CD1c-positive myeloid dendritic cell (primary cell): ENCODE results near the gene RNASE11.
"Not testable (repeated sequence)": the region's sequence is repeated elsewhere in the genome, so short reads cannot be mapped to it uniquely, and the experiment has no call there.

Experiments used
- DNase-seq: peaks from one replicate; pipeline ENCODE4 v3.0.0-alpha.2; 2016; ENCODE audit errors: extremely low spot score

Gene RNASE11

DNA sequence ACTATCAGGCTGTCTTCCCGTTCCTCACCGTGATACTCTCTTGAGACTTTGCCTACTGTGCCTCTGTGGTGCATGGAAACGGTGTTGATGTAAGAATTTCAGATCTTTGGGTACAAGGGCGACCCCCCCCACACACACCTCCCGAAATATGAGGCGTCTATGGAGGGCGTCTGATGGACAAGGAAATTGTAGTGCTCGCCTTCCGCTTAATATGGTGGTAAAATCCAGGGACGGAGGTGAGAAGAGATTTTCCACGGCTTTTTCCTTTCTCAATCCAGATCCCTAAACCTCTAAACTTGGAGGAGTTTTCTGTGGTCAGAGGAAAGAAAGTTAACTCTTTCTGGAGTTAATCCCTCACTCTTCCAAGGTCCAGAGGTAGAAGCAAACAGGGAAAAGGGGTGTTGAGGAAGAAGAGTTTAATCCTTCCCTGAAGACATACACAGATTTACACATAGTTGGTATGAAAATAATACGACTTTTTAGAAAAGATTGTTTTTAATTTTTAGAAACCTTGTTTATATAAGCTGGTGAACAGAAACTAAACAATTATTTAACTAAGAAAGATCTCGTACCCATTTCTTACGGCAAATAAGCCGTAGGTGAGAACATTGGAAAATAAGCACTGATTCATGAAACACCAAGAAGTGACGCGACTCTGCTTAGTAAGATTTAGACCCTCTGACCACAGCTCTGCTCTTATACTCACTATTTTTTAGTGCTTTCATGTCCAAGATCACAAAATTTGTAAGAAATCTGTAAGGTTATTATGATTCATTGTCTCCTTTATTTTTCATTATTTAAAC lies 26.4 kb upstream of the RNASE11 start:
- DNase-seq = no peak

DNA sequence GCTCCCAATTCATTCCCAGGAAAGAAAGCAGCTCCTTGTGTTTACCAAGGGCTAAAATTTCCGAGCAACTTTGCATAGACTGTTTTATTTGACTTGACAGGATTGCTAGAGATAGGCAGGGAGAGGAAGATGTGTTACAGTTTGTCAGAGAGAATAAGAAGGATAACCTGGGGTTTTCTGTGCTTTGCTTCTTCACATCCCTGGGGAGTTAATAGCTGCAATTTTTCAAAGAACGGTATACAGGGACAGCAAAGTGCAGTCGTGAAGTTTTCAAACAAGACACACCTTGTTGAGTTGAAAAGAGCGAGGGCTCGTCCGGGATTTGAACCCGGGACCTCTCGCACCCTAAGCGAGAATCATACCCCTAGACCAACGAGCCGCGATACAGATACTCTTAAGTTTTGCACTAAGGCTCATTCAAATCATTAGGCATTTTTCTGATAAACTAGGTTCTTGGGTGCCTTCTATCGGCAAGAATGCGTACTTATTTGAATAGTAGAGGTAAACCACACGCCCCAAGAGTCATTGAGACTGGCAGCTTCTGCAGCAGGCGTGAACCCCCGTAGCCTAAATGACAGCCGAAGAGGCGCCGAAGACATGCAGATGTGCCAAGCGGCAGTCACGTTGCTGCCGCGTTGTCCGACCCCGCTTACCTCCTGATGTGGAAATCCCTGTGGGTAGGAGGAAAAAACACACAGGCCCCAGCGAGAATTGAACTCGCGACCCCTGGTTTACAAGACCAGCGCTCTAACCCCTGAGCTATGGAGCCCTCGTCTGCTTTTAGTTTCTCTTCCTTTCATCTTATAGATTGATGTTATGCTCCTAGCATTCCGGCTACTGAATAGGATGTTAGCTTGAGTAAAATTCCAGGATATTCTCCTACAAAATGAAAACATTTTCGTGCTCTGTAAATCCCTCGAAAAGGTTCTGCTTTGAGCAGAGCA lies 25.6 kb upstream of the RNASE11 start:
- peak; percentile 89 for DNase-seq

DNA sequence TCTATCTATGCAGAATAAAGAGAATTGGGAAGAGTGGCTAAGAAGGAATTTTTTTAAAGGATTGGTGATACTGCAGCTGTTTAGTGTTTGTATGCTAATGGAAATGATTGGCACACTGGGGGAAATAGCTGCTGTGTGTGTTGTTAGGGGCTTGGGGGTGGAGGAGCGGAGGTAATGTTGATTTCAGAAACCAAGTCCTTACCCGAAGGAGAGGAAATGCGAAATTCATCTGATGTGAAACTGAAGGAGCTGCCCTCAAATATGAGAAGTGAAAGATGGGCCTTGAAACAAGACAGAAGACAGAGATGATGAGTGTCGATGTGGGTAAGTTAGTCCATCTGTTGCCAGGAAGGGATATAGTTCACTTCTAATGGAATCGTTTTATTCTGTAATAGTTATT lies 24.6 kb upstream of the RNASE11 start:
- DNase-seq = peak; percentile 76

DNA sequence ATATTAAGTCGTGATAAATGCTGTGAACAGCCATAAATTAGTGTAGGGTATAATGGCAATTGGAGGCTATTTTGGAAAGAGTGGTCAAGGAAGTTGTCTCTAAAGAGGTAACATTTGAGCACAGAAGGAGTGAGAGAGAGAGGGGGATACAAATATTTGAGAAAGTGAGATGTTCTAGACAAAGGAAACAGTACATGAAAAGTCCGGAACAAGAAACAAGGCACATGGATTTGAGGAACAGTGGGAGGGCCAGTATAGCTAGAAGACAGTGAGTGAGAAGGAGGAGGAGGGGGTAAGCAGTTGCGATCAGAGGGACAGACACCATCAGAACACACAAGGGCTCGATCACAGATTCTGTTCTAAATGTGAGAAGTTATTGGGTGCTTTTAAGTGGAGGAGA lies 23.5 kb upstream of the RNASE11 start:
- no peak for DNase-seq

DNA sequence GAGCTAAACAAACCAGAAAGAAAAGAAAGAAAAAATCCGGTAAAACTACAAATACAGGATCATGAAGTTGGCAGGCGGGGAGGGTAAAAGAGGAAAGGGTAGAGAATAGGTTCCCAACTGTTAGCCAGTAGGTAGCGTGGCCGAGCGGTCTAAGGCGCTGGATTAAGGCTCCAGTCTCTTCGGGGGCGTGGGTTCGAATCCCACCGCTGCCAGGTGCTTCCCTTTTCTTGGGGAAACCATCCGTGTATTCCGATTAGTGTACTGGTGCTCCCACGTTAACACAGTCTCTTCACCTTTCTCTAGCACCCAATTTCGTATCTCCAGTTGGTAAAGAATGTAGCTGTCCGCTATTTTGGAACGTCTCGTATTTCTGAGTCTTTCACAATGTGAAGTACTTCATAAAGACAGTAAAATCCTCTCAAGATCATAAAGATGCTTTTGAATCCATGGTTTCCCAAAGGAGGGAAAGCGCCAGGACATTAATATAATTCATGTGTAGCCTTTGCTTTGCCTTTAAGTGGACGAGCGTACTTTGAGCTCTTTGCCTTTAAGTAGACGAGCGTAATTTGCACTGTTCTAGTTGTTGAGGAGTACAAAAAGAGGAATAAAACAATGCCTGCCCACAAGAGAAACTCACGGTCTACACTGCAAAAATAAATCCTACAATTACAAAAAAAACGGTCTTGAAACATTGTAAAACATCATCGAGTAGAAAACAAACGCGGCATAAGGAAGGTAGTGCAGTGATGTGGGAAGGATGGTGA lies 22.4 kb upstream of the RNASE11 start:
- peak; percentile 59 for DNase-seq

DNA sequence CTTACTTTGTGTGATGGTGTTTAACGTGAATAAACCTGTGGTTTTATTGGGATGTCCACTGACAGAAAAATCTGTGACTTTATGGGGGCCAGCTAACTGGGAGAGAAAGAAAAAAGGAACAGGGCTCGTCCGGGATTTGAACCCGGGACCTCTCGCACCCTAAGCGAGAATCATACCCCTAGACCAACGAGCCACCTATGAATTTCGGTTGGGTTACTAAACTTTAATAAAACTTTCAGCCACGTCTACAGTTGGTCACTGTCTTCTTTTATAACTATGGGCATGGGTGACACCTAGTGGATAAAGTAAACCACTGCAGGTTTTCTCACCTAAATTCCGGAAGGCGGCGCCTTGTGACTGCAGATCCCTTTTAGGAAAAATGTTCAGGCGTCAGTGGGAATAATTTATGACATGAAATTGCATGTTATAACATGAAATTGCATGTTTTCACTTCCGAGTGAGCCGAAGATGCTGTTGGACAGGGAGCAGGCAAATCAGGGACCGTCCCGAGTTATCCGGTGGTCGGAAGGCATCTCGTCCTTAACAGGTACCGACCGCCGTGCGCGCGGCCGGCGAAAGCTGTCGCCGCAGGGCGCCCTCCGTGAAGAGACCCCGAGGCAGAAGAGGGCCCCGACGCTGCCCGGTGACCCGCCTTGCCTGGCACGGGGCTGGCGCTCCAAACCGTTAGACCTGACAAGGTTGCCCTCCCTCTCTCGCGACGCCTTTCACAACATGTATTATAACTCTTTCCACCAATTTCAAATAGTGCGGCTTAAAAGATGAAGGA lies 21.6 kb upstream of the RNASE11 start:
- peak; percentile 92 for DNase-seq

DNA sequence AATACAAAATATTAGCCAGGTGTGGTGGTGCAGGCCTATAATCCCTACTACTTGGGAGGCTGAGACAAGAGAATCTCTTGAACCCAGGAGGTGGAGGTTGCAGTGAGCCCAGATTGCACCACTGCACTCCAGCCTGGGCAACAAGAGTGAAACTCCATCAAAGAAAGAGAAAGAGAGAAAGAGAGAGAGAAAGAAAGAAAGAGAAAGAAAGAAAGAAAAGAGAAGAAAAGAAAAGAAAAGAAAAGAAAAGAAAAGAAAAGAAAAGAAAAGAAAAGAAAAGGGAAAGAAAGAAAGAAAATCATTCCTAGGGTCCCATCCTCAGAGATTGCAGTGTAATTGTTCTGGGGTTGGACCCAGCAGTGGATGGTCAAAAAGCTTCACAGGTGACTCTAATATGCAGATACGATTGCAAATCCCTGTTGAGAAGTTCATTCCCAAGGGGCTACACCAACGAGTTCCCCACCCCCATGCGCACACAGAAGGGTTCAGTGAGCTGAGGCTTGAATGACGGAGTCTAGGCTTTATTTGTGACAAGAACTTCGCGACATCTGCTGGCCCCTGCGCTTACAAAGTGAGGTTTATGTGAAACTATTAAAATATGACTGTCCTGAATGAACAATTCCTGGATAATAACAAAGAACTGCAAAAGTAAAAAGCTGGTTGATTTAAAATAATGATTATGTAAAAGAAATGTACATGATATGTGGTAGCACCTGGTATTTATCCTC lies 20.7 kb upstream of the RNASE11 start:
- DNase-seq = no peak

DNA sequence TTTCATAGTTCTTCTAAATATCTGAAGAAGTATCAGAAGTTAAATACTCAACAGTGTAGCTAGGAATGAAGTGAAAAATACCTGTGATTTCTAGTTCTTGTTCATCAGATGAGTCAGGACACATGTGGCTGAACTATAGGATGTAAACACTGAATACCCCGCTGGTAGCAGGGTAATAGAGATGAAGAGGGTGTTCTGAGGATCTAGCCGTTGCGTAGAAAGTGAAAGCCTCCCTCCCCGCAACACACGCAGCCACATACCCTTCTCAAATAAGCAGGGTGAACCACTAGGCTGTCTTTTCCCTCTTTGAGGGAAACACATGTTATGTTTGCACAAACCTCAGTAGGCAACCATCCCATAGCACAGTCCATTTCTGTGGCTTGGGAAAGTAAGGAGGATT lies 19.8 kb upstream of the RNASE11 start:
- DNase-seq = no peak

DNA sequence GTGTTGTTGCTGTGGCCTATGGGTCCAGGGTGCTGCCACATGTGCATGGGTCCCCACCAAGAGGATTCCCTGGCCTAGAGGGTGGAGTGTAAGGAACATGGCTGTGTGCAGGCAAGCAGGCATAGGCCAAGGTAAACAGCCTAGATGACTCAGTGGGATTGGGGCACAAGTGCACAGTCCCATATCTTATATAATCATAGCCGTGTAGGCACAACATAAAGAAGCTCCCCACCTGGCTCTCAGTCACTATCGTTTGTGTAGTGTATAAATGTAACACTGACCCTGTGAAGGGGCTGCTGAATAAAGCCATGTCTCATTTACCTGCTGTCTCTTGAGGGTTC lies 19.1 kb upstream of the RNASE11 start:
- no peak for DNase-seq

DNA sequence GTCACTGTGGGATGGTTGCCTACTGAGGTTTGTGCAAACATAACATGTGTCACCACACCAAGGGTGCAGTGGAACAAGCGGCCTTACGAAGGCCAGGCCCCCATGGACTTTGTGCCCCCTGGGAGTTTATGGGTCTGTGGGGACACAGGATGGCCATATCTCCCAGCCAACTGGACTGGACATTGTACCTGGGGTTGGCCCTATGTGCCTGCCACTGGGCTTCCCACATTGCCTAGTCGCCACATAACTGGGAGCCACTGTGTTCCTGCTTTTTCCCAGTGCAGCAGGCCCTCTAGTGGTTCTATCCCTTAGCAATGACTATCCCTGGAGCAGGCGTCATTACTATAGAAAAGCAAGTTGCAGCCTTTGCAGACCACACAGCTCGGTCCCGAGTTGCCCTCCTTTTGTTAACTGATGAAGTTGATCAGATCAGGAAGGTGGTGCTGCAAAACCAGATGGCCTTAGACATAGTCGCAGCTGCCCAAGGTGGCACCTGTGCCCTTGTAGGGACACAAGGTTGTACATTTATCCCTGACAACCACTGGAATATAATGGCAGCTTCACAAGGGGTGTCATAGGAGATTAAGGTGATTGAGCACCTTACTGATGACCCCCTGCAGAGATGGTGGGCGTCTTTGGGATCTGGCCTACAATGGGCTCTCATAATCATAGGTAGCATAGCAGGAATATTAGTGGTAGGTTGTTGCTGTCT lies 18.5 kb upstream of the RNASE11 start:
- DNase-seq = peak; percentile 28

DNA sequence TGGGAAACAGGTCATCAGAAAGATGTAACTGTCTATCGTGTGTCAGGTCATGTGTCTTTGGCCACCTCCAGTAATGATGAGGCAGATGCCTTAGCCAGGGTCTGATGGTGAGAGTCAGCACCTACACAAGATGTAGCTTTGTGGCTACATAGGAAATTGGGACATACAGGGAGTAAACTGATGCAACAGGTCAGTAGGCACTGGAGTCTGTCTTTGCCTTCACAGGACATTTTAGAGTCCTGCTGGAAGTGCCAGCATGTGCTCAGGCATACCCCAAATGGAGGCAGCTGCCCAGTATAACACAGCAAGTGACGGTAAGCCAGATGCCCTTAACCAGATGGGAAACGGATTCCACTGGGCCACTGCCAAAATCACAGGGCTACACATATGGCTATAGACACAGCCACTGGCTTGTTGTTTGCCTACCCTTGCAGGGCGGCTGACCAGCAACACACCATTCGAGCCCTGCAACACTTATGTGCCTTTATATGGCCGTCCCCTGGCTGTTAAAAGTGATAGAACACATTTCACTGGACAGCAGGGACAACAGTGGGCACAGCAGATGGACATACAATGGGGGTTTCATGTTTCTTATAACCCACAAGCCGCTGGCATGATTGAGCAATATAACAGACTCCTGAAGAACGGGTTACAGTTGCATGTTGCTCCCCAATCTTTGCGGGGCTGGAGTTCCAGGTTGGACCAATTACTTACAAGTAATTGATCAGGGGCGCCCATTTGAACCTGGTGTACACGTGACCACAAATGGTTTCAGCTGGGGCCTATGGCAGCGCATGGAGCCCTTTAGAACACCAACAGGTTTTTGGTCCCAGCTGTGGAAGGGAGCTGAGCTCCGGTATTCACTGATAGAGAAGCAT lies 16.3 kb upstream of the RNASE11 start:
- no peak for DNase-seq

DNA sequence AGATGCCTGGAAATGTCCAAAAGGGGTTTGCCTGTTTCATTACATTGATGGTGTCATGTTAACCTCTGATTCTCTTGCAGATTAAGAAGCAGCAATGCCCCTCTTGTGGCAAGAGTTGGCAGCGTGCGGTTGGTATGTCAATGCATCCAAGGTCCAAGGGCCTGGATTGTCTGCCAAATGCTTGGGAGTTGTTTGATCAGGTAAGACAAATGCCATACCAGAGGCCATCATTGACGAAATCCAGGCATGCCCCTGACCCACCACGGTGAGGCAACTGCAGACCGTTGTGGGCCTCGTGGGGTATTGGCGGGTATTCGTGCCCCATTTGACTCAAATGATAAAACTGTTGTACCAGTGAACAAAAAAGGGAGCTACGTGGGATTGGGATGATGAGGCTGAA lies 14.8 kb upstream of the RNASE11 start:
- DNase-seq = no peak

DNA sequence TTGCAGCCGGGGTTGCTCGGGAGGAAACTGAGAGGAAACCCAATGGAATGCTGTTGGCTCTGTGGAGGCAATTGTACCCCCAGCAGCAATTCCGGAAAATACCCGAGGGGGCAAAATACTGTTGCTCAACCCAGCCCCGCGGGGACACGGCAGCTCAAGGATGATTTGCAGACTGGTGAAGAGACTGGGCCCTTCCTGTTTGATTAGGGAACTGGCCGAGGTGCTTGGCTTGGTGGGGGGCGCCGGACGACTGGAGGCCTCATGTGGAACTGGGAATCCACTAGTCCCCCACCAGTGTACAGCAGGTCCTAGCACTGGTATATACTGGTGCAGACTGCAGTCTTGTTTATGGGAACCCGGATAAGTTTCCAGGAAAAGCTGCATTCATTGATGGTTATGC lies 13.7 kb upstream of the RNASE11 start:
- no peak for DNase-seq

DNA sequence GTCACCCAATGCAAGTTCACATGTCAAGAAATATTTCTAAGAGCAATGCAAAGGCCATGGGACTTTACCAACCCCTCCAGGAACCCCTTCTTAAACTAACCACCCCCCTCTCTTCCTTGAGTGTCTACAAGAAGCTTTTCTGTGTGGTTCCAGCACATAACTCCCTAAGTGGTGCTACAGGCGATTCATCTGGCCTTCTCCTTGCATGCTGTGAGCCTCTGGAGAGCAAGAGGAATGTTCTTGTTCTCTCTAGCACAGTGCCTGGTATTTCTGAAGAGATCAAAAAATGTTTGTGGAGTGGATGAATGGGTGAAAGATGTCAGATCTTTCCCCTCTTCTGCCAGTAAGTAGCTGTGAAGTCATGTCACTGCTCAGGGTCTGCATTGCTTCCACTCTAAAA lies 9.3 kb upstream of the RNASE11 start:
- DNase-seq = no peak

DNA sequence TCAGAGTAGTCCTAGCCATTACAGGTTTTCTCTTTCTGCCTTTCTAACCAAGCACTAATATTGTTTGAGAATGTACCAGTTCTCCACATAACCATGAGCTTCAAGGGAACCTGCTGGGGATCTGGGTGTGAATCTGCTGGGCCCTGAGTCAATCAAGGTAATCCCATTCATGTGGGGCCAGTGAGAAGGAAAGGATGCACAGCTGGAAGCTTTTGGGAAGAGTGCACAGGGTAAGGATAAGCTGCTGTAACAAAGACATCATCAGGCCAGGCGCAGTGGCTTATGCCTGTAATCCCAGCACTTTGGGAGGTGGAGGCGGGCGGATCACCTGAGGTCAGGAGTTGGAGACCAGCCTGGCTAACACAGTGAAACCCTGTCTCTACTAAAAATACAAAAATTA lies 7.9 kb upstream of the RNASE11 start:
- not testable (repeated sequence) for DNase-seq

DNA sequence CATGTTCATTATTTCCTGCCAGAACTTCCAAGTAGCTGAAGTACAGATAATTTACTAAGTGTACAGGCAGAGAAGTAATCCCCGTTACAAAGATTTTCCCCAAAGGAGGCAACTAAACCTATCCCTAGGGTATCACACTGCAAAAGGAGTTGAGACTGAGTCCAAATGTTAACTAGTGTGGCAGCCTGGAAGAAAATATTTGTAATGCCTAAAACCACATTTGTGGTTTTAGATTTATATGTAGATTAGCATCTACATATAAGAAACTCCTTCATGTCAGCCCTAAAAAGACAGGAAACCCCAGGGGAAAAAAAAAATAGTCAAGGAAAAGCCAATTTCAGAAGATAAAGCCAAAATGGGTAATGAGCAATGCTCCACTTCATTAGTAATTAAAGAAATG lies 4.8 kb upstream of the RNASE11 start:
- no peak for DNase-seq

DNA sequence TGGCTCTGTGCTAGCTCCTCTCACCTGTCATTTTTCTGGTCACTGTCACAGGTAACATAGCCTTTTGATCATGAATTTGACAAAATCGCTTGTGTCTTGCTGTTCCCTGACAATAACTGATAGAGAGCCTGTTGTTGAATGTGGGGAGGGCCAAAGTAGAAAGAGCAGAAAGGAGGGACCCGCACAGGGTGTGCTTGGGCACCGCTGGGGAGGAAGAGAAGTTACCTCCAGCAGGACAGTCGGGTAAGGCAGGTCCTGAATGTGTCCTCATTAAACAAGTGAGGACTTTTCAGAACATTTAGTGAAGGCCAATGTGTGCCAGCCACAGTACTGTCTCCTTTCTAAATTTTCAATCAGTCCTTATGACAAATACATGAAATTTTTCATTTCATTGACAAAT lies 3.4 kb upstream of the RNASE11 start, which contains the start of gene RNASE12:
Gene RNASE12, minus strand, starts transcription at position 142 of the 400 bp plus-strand sequence. CDS start 653 bp downstream, outside the sequence.
- DNase-seq = no peak

DNA sequence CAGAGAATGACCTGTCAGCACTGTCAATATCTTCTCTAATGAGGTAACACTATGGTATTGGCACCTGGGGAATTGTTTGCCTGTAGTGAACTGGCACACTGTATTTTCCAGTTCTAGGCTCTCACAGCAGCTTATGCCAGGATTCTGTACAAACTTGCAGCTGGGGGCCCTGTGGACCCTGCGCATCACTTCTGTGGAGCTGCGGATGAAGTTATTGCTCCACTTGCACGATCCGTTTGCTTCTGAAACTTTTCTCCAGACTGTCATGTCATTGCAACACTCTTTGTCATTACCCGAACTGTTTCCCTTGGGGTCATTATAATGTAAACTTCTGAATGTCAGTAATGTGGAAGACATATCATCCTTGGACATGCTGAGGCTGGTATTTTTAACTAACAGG lies 3.9 kb downstream of the RNASE11 start:
- DNase-seq = no peak

DNA sequence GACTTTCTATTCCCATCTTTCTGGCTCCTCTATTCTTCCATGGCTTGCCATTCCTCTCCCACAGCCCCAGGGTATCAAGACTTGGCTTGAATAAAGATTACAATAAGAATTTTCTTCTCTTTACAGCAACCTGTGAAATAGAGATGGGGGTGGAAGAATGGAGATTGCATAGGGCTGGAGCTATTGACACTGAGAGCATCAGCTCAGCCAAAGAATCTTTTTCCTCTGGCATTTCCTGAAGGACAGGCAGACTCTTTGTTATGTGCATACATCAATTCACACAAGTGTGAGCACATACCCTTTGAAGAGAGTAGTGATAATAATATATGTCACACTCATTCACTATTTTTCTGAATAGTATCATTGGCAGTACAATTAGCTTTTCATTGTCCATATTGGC lies 4.7 kb downstream of the RNASE11 start:
- DNase-seq = no peak
